Astrocyte of the cerebellum (primary cell): Measurements from ENCODE around the gene MKI67.
"Not testable (repeated sequence)": the region's sequence is repeated elsewhere in the genome, so short reads cannot be mapped to it uniquely, and the experiment has no call there.

Experiments
- DNase-seq: peaks from one replicate; pipeline ENCODE4 v3.0.0-alpha.2; 2011; ENCODE audit warnings: low read depth
- H3K4me3 ChIP-seq: 2 replicates; pipeline ENCODE4 v1.5.1; 2011; ENCODE audit warnings: mild to moderate bottlenecking, low read depth, low read length, moderate library complexity
- CTCF ChIP-seq: IDR thresholded peaks from 2 replicates; pipeline ENCODE4 v1.5.1; 2012; ENCODE audit warnings: low read length, low read depth, moderate library complexity, mild to moderate bottlenecking; ENCODE audit errors: missing control alignments
- in situ Hi-C: cut with HindIII; loops from 2 replicates; pipeline ENCODE4 v1.10.0; 2017; ENCODE audit warnings: low sequenced_read_pairs

The MKI67 gene

GRCh38 chr10:128147669-128148068 lies 21.4 kb upstream of the MKI67 start:
- H3K4me3 ChIP-seq, result no peak overlapping the region
- in situ Hi-C loops, result no loop called here
- TF ChIP-seq CTCF, result no peak
- peak; percentile 42 for DNase-seq

- in situ Hi-C loops, result no loop called here
- H3K4me3 ChIP-seq, result no peak overlapping the region
- DNase-seq, result no peak
- TF ChIP-seq CTCF, result no peak
These were observed 20.8 kb upstream of the MKI67 start for GRCh38 chr10:128147064-128147463.

- DNase-seq, result no peak
- in situ Hi-C loops, result no loop called here
- TF ChIP-seq CTCF, result no peak
- H3K4me3 ChIP-seq, result no peak overlapping the region
These were observed 18.3 kb upstream of the MKI67 start for GRCh38 chr10:128144547-128144946.

GRCh38 chr10:128143531-128143930 lies 17.3 kb upstream of the MKI67 start:
- in situ Hi-C loops, result no loop called here
- DNase-seq, result no peak
- no peak overlapping the region for H3K4me3 ChIP-seq
- no peak for TF ChIP-seq CTCF

- no peak for DNase-seq
- in situ Hi-C loops, result no loop called here
- TF ChIP-seq CTCF, result no peak
- H3K4me3 ChIP-seq, result no peak overlapping the region
These were observed 14.2 kb upstream of the MKI67 start for GRCh38 chr10:128140425-128140824.

GRCh38 chr10:128138429-128138828 lies 12.2 kb upstream of the MKI67 start:
- H3K4me3 ChIP-seq, in situ Hi-C loops, DNase-seq: not testable (repeated sequence)

GRCh38 chr10:128137877-128138276 lies 11.7 kb upstream of the MKI67 start:
- DNase-seq, result no peak
- in situ Hi-C loops, result no loop called here
- H3K4me3 ChIP-seq, result no peak overlapping the region
- no peak for TF ChIP-seq CTCF
